T-helper 2 cell (primary cell): ENCODE results near the gene PSMB5.
A peak's percentile ranks its signal among the peaks of the same experiment; 100 is the strongest.

Experiments
- DNase-seq, 5 experiments: peaks; one replicate each; pipeline versions ENCODE4 v3.0.0 to v3.0.0-alpha.2; 2012 to 2022

PSMB5 gene

DNA sequence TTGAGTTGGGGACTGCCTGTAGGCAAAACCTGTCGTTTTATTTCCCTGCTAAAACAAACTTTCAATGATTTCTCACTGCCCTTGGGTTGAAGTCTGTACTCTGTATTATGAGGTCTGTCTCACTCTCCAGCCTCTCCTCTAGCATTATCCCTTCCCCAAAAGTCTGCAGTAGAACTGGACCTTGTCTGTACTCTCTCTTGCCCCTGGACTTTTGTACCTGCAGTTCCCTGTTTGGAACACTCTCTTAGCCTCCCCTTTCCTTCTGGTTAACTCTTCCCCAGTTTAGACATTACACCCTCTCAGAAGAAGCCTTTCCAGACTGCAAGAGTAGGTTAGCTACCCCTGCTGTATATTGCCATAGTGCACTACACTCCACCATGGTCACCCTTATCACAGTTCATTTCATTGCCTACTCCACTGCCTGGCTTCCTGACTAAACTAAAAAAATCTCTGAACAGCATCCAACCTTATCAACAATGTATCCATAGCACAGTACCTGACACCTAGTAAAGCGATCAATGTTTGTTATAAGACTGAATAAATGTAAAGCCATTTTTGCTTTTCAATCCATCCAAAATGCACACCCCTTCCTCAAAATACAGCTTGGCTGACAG, 48.7 kb downstream of the PSMB5 start:
- DNase-seq = no peak

DNA sequence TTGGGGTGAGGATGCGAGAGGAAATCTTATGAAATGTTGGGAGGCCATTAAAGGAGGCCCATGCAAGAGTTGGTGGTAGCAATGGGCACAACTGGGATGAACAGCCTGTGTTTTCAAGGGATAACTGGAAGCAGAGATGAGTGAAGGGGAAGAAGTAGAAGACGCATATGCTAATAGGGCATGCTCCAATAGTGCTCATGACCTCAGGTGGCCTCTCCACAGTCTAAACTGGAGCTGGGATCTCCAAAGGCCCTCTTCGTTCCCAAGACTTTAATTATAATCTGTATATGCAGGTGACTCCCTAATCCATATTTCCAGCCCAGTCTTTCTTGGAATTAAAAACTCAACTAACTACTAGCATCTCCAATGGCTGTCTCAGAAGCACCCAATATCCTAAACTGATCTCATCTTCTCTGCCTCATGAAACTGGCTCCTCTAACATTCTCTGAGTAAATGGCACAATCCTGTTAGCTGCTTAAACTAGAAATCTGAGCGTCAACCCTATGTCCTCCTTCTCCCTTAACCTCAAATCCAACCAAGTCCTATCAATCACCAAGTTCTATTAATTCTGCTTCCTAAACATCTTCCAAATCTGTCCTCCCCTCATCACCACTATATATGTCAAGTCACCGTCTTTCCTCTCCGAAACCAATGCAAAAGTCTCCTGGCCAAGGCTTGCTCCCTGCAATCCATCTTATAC, 49.6 kb downstream of the PSMB5 start:
- no peak for DNase-seq

DNA sequence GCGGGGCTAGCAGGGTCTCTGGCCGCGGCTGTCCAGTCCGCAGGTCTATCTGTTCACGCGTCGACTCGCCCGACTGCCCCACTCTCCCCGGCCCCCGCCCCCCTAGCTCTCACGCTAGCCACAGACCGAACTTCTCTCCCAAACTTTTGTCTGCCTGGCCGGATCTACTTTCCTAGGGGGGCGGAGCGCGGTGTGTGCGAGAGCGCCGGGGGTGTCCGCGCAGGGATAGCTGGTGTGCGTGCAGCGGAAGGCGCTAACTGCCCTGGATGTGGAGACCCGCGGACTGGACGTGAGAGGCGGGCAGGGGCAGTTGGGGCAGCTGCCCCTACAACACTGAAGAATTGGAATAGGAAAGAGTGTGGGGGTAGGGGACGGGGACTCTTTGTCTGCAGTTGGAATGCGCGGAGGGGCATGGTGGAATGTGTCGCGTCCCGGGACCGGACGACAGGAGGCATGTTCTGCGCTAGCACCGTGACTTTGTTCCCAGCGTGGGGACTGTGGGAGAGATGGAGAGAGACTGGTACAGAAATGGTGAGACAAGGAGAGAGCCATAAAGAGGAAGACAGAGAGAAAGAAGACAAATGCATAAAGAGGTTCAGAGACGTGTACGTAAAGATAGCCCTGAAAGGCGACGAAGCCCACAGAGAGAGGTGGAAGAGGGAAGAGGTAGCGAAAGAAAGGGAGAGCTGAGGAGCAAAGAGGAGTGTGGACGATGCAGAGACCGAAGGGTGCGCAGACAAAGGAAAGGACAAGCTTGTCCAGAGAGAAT, 52.0 kb downstream of the PSMB5 start, which contains the start of gene AJUBA:
Gene AJUBA (minus strand): TSS at position 75 of the 769 bp plus-strand sequence. CDS start 285 bp downstream, outside the sequence.
- peak; percentile 32 to 89 (median 59) for DNase-seq

DNA sequence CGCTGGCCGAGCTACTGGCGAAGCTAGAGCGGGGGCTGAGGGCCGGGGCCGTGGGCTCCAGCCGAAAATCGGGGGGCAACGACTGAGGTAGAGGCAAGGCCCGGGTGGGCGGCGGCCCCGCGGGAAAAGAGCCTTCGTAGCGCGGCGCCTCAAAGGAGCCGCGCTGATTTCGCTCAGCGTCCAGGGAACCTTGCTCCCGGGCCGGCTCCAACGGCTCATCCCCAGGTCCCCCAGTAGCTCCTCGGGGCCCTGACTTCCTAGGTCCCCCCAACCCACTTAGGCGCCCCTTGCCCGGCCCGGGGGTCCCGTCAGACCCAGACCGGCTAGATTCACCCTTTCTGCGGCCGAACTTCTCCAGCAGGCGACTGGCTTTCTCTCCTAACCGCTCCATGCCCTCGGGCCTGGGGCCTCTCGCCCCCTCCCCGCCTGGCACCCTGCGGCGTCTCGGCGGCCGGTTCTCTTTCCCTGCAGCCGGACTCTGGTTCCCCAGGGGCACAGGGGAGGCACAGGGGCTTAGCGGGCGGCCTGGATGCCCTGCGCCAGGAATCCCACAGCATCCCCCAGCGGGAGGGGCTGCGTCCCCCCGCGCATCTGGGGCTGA, 52.7 kb downstream of the PSMB5 start:
- DNase-seq = no peak

DNA sequence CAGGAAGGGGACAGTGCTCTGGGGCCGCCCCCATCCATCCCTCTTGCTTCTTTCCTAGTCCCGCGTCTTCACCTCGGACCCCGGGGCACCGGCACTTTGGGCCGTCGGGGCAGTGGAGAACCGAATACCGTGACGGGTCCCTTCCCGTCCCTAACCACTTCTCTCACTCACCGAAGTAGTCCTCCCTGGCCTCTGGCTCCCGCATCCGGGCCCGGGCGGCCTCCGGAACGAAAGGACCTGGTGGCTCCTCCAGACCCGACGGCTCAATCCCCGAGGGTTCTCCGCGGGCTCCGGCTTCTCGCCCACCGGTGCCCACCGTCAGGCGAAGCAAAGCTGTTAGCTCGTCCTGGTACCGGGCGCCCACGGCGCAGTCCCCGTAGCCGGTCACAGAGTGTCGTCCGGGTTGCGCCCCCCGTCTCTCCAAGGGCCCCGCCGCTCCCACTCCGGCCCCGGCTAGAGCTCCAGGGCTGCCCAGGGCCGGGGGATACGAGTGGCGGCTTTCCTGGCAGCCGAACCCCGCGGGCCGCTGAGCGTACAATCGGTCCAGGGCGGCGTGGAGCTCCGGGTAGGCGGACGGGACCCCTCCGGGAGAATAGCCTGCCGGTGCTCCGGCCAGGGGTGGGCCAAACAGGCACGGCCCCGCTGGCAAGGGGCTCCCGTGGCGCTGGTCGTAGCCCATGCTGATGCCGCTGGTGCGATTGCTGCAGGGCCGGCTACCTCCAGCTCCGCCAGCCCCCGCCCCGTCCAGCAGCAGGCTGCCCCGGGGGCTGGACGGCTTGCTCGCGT, 53.4 kb downstream of the PSMB5 start:
- DNase-seq = peak in 1 of 5 experiments; percentile 18

DNA sequence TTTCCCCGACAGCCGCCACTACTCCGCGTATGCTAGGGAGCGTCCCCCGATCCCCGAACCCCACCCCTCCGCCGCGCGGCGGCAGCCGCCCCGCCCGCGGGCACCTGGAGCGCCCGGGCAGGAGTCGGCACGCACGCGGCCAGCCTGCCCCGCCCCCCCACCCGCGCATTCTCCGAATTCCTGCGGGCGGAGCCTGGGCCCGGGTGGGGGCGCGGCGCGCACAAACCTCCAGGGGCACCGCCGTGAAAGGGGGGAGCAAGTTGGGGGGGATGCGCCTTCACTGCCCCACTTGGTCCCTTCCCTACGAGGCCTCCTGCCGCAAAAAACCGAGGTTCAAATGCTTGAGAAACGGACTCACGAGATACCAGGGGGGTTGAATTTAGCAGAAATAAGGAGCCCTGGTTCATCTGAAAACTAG, 54.0 kb downstream of the PSMB5 start:
- DNase-seq = peak in 2 of 5 experiments; percentile 14 to 22

DNA sequence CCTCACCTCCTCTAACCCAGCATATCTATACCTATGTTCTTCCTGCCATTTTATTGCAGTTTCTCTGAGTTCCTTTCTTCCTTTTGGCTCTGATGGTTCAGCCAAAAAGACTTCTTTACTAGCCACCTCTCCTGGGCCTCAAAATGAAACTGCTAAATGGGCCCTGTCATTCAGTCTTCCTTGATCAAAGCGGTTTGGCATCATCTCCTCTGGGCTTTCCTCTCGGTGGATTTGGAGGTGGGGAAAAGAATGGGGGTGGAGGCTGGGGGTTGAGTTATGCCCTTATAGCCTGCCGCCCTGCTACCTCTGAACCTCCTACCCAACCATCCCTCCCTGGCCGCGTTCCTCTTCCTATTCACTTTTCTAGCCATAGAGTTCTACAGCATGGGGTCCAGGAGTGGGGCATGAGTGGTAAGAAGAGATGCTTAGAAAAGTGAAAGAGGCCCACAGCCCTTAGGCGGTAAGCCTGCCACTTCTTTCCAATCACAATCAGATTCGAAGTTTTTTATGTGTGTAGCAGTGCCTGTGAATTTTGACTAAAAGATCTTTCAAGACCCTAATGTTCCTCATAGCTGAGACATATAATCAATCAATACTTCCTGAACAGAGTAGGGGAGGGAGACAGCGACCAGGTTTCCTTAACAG, 54.8 kb downstream of the PSMB5 start:
- no peak for DNase-seq

DNA sequence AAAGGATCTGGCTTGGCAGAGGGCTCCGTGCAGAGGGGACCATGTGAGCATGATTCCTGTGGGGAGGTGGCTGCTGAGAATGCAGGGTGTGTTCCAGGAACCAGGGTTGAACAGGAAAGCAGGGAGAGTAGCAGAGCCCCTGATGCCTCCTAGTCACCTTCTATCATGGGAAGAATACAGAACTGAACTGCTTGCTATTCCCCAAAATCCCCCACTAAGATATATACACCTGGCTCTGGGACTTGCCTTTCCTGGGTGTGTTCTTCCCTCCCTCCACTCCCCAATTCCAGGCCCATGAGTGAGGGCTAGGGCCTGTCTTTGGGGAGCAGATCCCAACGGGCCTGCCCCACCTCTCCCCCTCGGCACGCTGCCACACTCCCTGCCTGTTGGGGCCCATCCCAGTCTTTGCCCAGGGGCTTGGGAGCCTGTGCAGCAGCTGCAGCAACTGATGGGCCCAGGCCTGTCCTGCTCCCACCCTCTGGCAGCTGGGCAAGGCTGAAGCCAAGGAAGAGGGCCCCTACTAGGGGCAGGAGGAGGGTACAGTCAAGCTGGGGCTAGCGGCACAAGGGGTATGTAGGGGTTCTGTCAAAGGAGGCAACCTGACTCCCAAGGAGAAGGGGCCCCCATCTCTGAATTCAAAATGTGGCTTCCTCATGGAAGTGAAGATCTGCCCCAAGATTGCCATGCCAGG, 55.6 kb downstream of the PSMB5 start:
- DNase-seq = no peak

DNA sequence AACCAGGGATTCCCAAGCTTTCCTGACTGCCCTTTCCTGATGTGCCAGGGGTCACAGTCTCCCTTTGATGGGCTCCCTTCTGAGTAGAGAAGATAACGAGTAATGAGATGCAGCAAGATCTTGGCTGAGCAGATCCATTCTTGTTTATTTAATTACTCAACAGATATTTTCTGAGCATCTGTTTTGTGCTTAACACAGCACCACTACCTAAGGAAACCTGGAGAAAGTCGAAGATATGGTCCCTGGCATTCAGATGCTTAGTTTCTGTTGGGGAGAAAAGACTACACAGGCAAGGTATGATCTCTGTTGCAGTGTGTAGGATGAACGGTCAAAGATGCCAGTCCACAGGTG, 56.2 kb downstream of the PSMB5 start:
- DNase-seq = no peak

DNA sequence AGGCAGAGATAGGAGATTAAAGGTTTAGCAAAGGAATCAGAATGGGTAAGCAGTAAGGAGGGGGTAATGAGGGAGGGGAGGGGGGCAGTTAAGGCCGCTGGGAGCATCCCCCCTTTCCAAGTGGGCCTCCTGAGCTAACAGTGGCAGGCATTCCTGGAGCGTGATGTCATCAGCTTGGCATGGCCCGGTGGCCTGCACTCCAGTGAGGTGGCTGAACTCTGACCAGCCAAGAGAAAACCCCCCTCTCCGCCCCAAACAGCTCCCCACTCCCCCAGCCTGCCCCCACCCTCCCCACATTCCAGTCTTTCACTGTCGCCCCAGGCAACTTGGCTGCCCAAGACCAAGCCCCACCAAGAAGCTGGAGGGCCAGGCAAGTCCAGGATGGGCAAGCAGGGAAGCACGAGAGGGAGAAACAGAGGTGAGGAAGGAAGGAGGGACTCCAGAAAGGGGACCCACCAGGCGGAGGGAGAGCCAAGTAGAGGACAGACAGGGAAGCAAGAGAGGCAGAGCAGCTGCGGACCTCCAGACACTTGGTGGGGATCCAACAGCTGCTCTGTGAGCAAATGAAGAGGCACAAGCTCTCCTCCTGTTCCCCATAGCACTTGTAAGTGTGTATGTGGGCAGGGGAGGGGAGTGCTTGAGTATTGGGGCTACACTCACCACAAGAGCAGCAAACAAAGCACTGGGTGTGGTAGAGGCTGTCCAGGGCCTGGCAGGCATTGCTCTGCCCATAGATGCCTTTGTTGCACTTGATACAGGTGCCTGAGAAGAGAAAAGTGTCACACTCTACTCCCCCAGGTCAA, 56.8 kb downstream of the PSMB5 start:
- DNase-seq = no peak

DNA sequence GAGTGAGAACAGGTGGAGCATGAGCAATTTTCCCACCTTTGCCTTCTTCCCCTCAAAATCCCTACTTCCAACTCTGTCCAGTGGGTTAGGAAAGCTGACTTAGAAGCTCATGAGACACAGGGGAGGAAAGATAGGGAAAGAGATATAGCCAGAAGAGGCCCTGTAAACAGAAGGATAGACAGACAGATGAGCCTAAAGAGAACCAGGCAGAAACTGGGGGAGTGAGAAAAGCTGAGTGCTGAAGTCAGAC, 57.3 kb downstream of the PSMB5 start:
- no peak for DNase-seq

DNA sequence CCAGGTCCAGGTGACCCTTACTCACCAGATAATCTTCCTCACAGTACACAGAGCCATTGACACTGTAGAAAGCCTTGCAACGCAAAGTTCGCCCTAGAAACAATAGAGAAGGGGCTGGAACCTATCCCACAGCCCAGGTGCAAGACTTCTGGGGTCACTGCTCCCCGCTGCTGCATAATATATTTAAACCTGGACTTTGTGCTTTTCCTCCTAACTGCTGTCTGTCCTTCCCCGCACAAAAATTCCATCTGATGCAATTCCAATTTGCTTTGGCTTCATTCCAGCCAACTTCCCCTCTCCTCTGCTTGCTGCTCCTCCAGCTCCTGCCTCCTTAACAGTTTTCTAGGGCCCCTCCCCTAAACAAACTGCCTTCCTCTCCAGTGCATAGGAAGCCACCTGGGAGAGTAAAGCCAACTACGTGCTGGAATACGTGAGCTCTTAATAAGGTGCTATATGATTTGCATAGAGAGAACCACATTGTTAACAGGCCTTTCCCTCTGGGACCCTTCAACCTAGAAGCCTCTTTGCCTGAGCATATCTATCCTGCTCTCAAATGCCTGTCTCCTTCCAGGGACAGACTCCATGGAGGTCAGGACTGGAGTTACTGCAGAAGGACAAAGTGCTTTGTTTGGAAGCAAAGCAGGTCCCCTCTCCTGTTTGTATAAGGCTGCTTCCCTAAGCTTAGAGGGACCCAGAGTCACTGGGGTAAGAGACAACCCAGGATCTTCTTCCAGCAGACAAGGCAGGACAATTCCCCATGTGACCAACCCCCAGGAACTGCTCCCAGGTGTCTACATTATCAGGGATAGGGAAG, 57.9 kb downstream of the PSMB5 start:
- no peak for DNase-seq
